Ascending aorta (tissue), 2 donors: ENCODE results near the gene PARG. TPM values are rescaled to one million over a fixed set of nuclear protein-coding genes. Genes with fewer than 3 reads are reported as not detected.
"Not testable (repeated sequence)": the region's sequence is repeated elsewhere in the genome, so short reads cannot be mapped to it uniquely, and the experiment has no call there.

ENCODE experiments used
- DNase-seq, 2 donors: peaks; one replicate each; pipeline ENCODE4 v3.0.0-alpha.2; 2019; ENCODE audit warnings: low spot score in 2 of 2
- H3K27ac ChIP-seq, 2 donors: fragments of 200-600 bp; sonication (generic); one replicate each; pipeline ENCODE4 v1.5.1; 2016 to 2017; ENCODE audit warnings: mild to moderate bottlenecking in 1 of 2
- H3K27me3 ChIP-seq: fragments of 200-600 bp; sonication (generic); one replicate; pipeline ENCODE4 v1.5.1; 2017
- H3K36me3 ChIP-seq, 2 donors: fragments of 200-600 bp; sonication (generic); one replicate each; pipeline ENCODE4 v1.5.1; 2016
- H3K4me1 ChIP-seq, 2 donors: fragments of 200-600 bp; sonication (generic); one replicate each; pipeline ENCODE4 v1.5.1; 2016 to 2017; ENCODE audit warnings: mild to moderate bottlenecking in 1 of 2
- H3K4me3 ChIP-seq, 2 donors: fragments of 200-600 bp; sonication (generic); one replicate each; pipeline ENCODE4 v1.5.1; 2016 to 2017; ENCODE audit warnings: mild to moderate bottlenecking in 1 of 2
- H3K9me3 ChIP-seq, 2 donors: fragments of 200-600 bp; sonication (generic); one replicate each; pipeline ENCODE4 v1.5.1; 2016
- intact Hi-C: fragments of 100-400 bp; cut with DNase I; formaldehyde crosslinking; loops from one replicate; pipeline ENCODE4 v1.15.1; 2023
- total RNA-seq: library from RNA; depleted of rRNA; stranded (reverse); fragments of >200 nt; gene quantifications from one replicate; pipeline ENCODE4 v1.1.0, GENCODE V29; 2016

The PARG gene
- total RNA-seq, 1 donor from 2014 or later, result 1.9 TPM

GRCh38 chr10:49931276-49931675 lies 10.6 kb downstream of the PARG start:
- H3K27ac ChIP-seq, H3K36me3 ChIP-seq, H3K9me3 ChIP-seq, H3K27me3 ChIP-seq, H3K4me3 ChIP-seq, intact Hi-C loops, DNase-seq, H3K4me1 ChIP-seq: not testable (repeated sequence)

- intact Hi-C loops, H3K27ac ChIP-seq, H3K4me3 ChIP-seq, DNase-seq, H3K9me3 ChIP-seq, H3K4me1 ChIP-seq, H3K27me3 ChIP-seq: not testable (repeated sequence)
- H3K36me3 ChIP-seq, result peaks cover 3 to 13% of the 10 kb centered on the region in 2 donors
Observed at GRCh38 chr10:49923572-49923971, 18.3 kb downstream of the PARG start.

GRCh38 chr10:49922041-49922440 lies 19.8 kb downstream of the PARG start:
- H3K36me3 ChIP-seq, result peaks cover 3 to 12% of the 10 kb centered on the region in 2 donors
- H3K9me3 ChIP-seq, H3K27ac ChIP-seq, H3K4me3 ChIP-seq, intact Hi-C loops, DNase-seq, H3K27me3 ChIP-seq, H3K4me1 ChIP-seq: not testable (repeated sequence)

GRCh38 chr10:49917927-49918326 lies 23.9 kb downstream of the PARG start:
- H3K27me3 ChIP-seq, DNase-seq, H3K9me3 ChIP-seq, intact Hi-C loops, H3K4me1 ChIP-seq, H3K27ac ChIP-seq, H3K4me3 ChIP-seq, H3K36me3 ChIP-seq: not testable (repeated sequence)

- H3K9me3 ChIP-seq, intact Hi-C loops, DNase-seq, H3K36me3 ChIP-seq, H3K4me3 ChIP-seq, H3K27me3 ChIP-seq, H3K27ac ChIP-seq, H3K4me1 ChIP-seq: not testable (repeated sequence)
Observed at GRCh38 chr10:49916451-49916850, 25.4 kb downstream of the PARG start.

- DNase-seq, H3K27me3 ChIP-seq, H3K9me3 ChIP-seq: not testable (repeated sequence)
Observed at GRCh38 chr10:49910295-49910694, 31.5 kb downstream of the PARG start.

GRCh38 chr10:49908290-49909080 lies 33.3 kb downstream of the PARG start:
- H3K4me3 ChIP-seq, H3K27me3 ChIP-seq, H3K27ac ChIP-seq, intact Hi-C loops, H3K36me3 ChIP-seq, DNase-seq, H3K9me3 ChIP-seq, H3K4me1 ChIP-seq: not testable (repeated sequence)

More at GRCh38 chr10:49910295-49910694, 31.5 kb downstream of the PARG start:
- intact Hi-C loops, H3K36me3 ChIP-seq, H3K4me1 ChIP-seq, H3K27ac ChIP-seq, H3K4me3 ChIP-seq: not testable (repeated sequence)

GRCh38 chr10:49903829-49904228 lies 38.0 kb downstream of the PARG start:
- DNase-seq, H3K27ac ChIP-seq, H3K4me3 ChIP-seq, H3K36me3 ChIP-seq, intact Hi-C loops, H3K9me3 ChIP-seq, H3K4me1 ChIP-seq, H3K27me3 ChIP-seq: not testable (repeated sequence)

- H3K27me3 ChIP-seq, H3K9me3 ChIP-seq, H3K36me3 ChIP-seq, H3K4me3 ChIP-seq, DNase-seq, H3K4me1 ChIP-seq, H3K27ac ChIP-seq, intact Hi-C loops: not testable (repeated sequence)
Observed at GRCh38 chr10:49900406-49900805, 41.4 kb downstream of the PARG start.

GRCh38 chr10:49899999-49900398 lies 41.8 kb downstream of the PARG start:
- H3K4me3 ChIP-seq, H3K36me3 ChIP-seq, DNase-seq, H3K4me1 ChIP-seq, intact Hi-C loops, H3K27me3 ChIP-seq, H3K27ac ChIP-seq: not testable (repeated sequence)
- H3K9me3 ChIP-seq, result peaks cover 0 to 10% of the 10 kb centered on the region in 2 donors

GRCh38 chr10:49890025-49890424 lies 51.8 kb downstream of the PARG start:
- H3K4me3 ChIP-seq, H3K4me1 ChIP-seq, H3K9me3 ChIP-seq, DNase-seq, H3K27me3 ChIP-seq, intact Hi-C loops, H3K36me3 ChIP-seq, H3K27ac ChIP-seq: not testable (repeated sequence)

- H3K36me3 ChIP-seq, intact Hi-C loops, H3K4me3 ChIP-seq, H3K9me3 ChIP-seq, H3K4me1 ChIP-seq, H3K27me3 ChIP-seq, DNase-seq, H3K27ac ChIP-seq: not testable (repeated sequence)
Observed at GRCh38 chr10:49884739-49885331, 57.0 kb downstream of the PARG start.

- H3K4me3 ChIP-seq, H3K27ac ChIP-seq, H3K4me1 ChIP-seq, intact Hi-C loops, H3K36me3 ChIP-seq, H3K9me3 ChIP-seq, H3K27me3 ChIP-seq, DNase-seq: not testable (repeated sequence)
Observed at GRCh38 chr10:49883852-49884251, 58.0 kb downstream of the PARG start.

- intact Hi-C loops, DNase-seq, H3K4me3 ChIP-seq, H3K4me1 ChIP-seq, H3K36me3 ChIP-seq, H3K27ac ChIP-seq, H3K27me3 ChIP-seq, H3K9me3 ChIP-seq: not testable (repeated sequence)
Observed at GRCh38 chr10:49882327-49882726, 59.5 kb downstream of the PARG start.
